Stimulated activated CD4-positive, alpha-beta T cell treated with anti-CD3 and anti-CD28 coated beads, Interleukin-15, amount 100 ng/mL, for 48 hours (primary cell): ENCODE measurements around the gene RTL1.

ENCODE experiments used
- DNase-seq, 2 donors: peaks; one replicate each; pipeline ENCODE4 v3.0.0-alpha.2; 2020; ENCODE audit warnings: low read depth in 2 of 2

Gene RTL1

GRCh38 chr14:100851586-100851916, 52.0 kb downstream of the RTL1 start:
- DNase-seq = no peak

- DNase-seq = peak; percentile 67 to 77
Measured at GRCh38 chr14:100850841-100851585, 52.5 kb downstream of the RTL1 start.

GRCh38 chr14:100849115-100849781, 54.3 kb downstream of the RTL1 start:
- no peak for DNase-seq

- DNase-seq = no peak
Measured at GRCh38 chr14:100846309-100846859, 57.1 kb downstream of the RTL1 start.

- DNase-seq = no peak
Measured at GRCh38 chr14:100845341-100845740, 58.2 kb downstream of the RTL1 start.

- DNase-seq = no peak
Measured at GRCh38 chr14:100844846-100845245, 58.7 kb downstream of the RTL1 start.

GRCh38 chr14:100844421-100844820, 59.1 kb downstream of the RTL1 start:
- DNase-seq = no peak

- DNase-seq = no peak
Measured at GRCh38 chr14:100844082-100844408, 59.5 kb downstream of the RTL1 start.

- DNase-seq = no peak
Measured at GRCh38 chr14:100842799-100843198, 60.7 kb downstream of the RTL1 start.

GRCh38 chr14:100841761-100842403, 61.6 kb downstream of the RTL1 start:
- DNase-seq = no peak

GRCh38 chr14:100841066-100841760, 62.3 kb downstream of the RTL1 start:
- no peak for DNase-seq

GRCh38 chr14:100840286-100841065, 63.0 kb downstream of the RTL1 start:
- no peak for DNase-seq

- no peak for DNase-seq
Measured at GRCh38 chr14:100839681-100840111, 63.8 kb downstream of the RTL1 start.

GRCh38 chr14:100839315-100839585, 64.3 kb downstream of the RTL1 start:
- no peak for DNase-seq

- no peak for DNase-seq
Measured at GRCh38 chr14:100838493-100839314, 64.8 kb downstream of the RTL1 start.

- no peak for DNase-seq
Measured at GRCh38 chr14:100837805-100838350, 65.6 kb downstream of the RTL1 start.

GRCh38 chr14:100836941-100837804, 66.3 kb downstream of the RTL1 start:
- no peak for DNase-seq

- no peak for DNase-seq
Measured at GRCh38 chr14:100836311-100836805, 67.2 kb downstream of the RTL1 start.

GRCh38 chr14:100835548-100836310, 67.8 kb downstream of the RTL1 start:
- no peak for DNase-seq
